ENCODE results near the gene LDB3.

DNA sequence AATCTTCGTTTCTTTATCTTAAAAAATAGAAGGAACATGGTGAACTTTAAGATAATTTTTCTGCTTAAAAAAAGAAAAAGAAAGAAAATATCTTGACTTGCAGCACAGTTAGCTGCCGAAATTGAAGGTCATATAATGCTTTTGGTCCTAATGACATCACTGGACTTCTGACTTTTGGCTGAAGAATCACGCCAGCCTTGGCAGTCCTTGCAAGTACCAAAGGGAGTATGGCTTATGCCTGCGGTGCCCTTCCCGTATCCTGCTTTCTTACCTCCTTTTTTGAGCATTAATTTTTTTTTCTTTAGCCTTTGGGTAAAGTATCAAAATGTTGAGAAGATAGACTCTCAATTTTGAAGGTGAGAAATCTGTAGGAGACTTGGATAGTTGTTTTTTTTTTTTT, 95.1 kb downstream of the LDB3 start:
- TF ChIP-seq, protein P1, sequence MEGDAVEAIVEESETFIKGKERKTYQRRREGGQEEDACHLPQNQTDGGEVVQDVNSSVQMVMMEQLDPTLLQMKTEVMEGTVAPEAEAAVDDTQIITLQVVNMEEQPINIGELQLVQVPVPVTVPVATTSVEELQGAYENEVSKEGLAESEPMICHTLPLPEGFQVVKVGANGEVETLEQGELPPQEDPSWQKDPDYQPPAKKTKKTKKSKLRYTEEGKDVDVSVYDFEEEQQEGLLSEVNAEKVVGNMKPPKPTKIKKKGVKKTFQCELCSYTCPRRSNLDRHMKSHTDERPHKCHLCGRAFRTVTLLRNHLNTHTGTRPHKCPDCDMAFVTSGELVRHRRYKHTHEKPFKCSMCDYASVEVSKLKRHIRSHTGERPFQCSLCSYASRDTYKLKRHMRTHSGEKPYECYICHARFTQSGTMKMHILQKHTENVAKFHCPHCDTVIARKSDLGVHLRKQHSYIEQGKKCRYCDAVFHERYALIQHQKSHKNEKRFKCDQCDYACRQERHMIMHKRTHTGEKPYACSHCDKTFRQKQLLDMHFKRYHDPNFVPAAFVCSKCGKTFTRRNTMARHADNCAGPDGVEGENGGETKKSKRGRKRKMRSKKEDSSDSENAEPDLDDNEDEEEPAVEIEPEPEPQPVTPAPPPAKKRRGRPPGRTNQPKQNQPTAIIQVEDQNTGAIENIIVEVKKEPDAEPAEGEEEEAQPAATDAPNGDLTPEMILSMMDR (conservative IDR thresholded peaks at IDR 0.05; ENCODE audit: low read depth, low read length): no peak
- no peak for TF ChIP-seq POLR2A (IDR thresholded peaks at IDR 0.05; ENCODE audit: low read depth, low read length)
- no peak for TF ChIP-seq MXI1 (IDR thresholded peaks at IDR 0.05; ENCODE audit: borderline replicate concordance, low read depth, low read length)
- TF ChIP-seq CEBPB (IDR thresholded peaks at IDR 0.05; ENCODE audit: low read depth, low read length): no peak
- TF ChIP-seq SMC3 (IDR thresholded peaks at IDR 0.05; ENCODE audit: low read depth, low read length): no peak
- no peak for TF ChIP-seq FOS (IDR thresholded peaks at IDR 0.05; ENCODE audit: low read depth, low read length)
- TF ChIP-seq, protein P2, sequence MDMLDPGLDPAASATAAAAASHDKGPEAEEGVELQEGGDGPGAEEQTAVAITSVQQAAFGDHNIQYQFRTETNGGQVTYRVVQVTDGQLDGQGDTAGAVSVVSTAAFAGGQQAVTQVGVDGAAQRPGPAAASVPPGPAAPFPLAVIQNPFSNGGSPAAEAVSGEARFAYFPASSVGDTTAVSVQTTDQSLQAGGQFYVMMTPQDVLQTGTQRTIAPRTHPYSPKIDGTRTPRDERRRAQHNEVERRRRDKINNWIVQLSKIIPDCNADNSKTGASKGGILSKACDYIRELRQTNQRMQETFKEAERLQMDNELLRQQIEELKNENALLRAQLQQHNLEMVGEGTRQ (IDR thresholded peaks at IDR 0.05; ENCODE audit: low read depth, low read length): no peak
- no peak for TF ChIP-seq NFE2L2 (IDR thresholded peaks at IDR 0.05; ENCODE audit: low read depth, low read length)
- no peak for TF ChIP-seq RFX5 (IDR thresholded peaks at IDR 0.05; ENCODE audit: low read depth, low read length)
- TF ChIP-seq MAFK (IDR thresholded peaks at IDR 0.05; ENCODE audit: low read depth, low read length): no peak
- TF ChIP-seq, protein P3, sequence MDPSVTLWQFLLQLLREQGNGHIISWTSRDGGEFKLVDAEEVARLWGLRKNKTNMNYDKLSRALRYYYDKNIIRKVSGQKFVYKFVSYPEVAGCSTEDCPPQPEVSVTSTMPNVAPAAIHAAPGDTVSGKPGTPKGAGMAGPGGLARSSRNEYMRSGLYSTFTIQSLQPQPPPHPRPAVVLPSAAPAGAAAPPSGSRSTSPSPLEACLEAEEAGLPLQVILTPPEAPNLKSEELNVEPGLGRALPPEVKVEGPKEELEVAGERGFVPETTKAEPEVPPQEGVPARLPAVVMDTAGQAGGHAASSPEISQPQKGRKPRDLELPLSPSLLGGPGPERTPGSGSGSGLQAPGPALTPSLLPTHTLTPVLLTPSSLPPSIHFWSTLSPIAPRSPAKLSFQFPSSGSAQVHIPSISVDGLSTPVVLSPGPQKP (IDR thresholded peaks at IDR 0.05; ENCODE audit: borderline replicate concordance, low read depth, low read length): no peak
- no peak for TF ChIP-seq CHD1 (IDR thresholded peaks at IDR 0.05; ENCODE audit: low read depth, low read length)
- no peak for TF ChIP-seq RAD21 (IDR thresholded peaks at IDR 0.05; ENCODE audit: low read length)
- no peak for TF ChIP-seq MAZ (IDR thresholded peaks at IDR 0.05; ENCODE audit: borderline replicate concordance, low read depth, low read length)

All from IMR-90 (cell line).